Measurements from ENCODE around the gene ZBP1.

DNA sequence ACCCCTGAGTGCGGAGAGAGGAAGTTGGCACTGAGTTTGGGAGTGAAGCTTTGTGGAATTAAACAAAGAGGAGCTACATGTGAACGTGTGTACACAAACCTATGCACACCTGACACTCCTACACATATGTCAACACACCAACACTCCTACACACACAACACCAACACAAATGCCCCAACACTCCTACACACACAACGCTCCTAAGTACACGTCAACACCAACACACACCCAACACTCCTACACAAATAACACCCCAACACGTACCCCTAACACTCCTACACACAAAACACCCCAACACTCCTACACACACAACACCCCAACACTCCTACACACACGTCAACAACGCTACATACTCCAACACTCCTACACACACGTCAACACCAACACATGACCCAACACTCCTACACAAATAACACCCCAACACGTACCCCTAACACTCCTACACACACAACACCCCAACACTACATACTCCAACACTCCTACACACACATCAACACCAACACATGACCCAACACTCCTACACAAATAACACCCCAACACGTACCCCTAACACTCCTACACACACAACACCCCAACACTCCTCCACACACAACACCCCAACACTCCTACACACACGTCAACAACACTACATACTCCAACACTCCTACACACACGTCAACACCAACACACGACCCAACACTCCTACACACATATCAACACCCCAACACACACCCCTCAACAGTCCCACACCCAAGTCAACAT, 40.1 kb upstream of the ZBP1 start:
- TF ChIP-seq POLR2A (IDR thresholded peaks at IDR 0.05; ENCODE audit: low read depth, low read length) = no peak
- no peak for TF ChIP-seq POLR2AphosphoS5 (IDR thresholded peaks at IDR 0.05; ENCODE audit: low read depth, low read length)
- TF ChIP-seq SPI1 (IDR thresholded peaks at IDR 0.05; ENCODE audit: low read depth, low read length) = no peak
- no peak for TF ChIP-seq PAX5 (IDR thresholded peaks at IDR 0.05; ENCODE audit: insufficient read depth, low read length, severe bottlenecking)
- TF ChIP-seq TAF1 (IDR thresholded peaks at IDR 0.05; ENCODE audit: low read depth, low read length) = no peak
- TF ChIP-seq POU2F2 (IDR thresholded peaks at IDR 0.05; ENCODE audit: low read depth, low read length) = no peak

Data from GM12891 (cell line).